Dedifferentiated amniotic fluid mesenchymal stem cell (primary cell): Measurements from ENCODE around the gene FNDC3B.

ENCODE experiments used
- DNase-seq: peaks from one replicate; pipeline ENCODE4 v3.0.0-alpha.2; 2016; ENCODE audit errors: extremely low spot score

The FNDC3B gene

DNA sequence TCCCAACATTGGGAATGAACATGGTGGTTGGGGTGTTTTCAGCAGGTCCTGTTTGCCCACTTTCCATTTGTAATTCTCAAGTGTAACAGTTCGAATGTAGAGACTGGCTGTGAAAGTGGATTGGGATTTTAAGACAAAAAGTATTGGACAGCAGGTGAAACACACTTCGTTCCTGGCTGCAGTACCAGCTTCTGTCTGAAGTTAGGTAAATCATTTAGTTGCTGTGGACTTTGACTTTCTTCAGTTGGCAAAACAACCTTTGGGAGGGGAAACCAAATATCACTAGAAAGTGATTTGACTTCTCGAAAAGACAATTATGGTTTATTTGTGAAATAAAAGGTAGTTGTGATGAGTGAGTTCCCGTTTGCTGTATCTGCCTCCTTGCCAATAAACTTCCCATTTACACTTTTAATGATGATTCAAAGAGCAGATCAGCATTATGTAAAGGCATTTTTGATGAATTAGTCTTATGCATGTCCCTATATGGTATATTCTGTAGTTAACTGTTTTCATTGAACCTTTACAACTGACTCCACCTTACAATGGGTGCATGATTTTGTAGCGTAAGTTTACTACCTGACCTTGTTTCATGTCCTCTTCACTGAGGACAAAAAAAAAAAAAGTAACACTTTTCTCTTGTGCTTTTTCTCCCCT, 34.0 kb downstream of the FNDC3B start:
- DNase-seq, result no peak

GRCh38 chr3:172074032-172074431, 34.7 kb downstream of the FNDC3B start:
- DNase-seq, result no peak

DNA sequence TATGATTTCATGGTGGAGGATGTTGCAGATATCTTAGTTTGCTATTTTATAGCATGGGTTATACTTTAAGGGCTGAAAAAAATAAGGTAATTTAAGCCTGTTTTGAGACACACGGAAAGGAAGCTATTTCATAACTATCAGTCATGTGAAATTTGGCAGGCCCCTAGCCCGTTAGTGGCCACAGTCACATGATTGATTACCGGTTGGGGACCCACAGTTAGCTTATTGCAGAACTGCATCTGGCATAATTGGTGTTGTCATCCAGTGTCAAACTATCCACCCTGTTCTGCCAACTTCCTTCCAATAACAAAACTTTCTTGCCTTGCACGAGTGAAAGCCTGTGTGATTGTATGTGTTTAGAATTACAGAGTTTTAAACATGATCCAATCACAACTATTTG, 35.2 kb downstream of the FNDC3B start:
- DNase-seq, result no peak

DNA sequence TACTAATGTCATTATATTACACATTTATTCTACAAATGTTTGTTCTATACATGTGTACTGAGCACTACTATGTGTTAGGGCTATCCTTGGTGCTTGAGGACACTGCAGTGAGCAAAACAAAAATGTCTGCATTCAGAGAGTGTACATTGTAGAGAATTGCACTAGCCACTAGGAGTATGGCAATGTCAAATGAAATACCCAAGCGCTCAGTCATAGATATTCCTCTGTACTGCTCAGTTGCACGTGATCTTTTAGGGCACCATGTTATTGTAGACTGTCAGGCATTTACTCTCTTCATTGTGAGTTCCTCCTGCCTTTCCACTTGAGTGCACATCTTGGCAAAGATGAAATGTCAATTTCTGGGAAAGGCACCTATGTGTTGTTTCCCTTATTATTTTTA, 36.8 kb downstream of the FNDC3B start:
- DNase-seq, result no peak

GRCh38 chr3:172077197-172077757, 37.9 kb downstream of the FNDC3B start:
- DNase-seq, result no peak

DNA sequence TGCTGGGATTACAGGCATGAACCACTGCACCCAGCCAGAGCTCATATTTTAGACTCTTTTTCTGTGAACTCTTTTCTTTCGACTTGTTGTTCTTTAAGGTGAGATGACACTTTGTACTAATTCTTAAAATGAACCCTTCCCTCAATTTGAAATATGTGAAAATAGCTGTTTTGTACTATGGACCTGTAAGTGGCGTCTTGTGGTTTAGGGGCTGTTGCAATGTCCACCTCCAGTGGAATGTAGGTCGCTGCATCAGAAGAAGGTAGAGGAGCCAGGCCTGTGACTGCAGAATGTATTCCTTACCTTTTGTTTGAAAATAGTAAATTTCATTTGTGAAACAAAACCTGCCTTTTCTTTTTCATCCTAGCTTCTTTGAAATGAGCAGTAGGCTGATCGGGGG, 38.9 kb downstream of the FNDC3B start:
- DNase-seq, result no peak

- no peak for DNase-seq
Observed at GRCh38 chr3:172078721-172079120, 39.3 kb downstream of the FNDC3B start.

DNA sequence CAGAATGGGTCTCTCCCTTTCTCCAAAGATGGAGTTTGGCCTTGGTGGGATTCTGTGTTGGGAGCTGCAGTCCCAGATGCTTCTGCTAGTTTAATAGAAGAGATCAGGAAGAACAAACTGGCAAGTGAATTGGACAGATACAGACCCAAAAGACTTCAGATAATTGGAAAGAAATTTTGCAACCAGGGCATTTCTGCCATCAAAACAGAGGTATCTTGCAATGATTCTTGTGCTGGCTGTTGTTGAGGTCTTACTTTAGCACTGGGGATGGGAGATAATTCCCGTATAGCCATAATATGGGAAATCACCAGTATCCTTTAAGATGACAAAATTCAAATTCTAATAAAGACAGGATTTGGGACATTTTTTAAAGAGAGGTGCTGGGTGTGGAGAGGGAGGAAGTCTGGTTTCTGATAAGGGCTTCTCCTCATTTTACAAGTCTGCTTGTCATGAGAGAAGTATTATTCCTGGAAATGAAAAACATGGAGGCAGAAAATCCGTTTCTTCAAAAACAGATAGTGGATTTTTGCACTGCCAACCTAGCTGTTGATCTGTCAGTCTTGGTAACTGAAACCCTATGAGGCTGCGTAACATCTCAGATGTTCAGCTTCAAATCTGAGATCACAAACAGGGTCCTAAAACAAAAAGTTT, 40.1 kb downstream of the FNDC3B start:
- DNase-seq, result no peak

- DNase-seq, result no peak
Observed at GRCh38 chr3:172080503-172080902, 41.1 kb downstream of the FNDC3B start.

GRCh38 chr3:172082269-172082668, 42.9 kb downstream of the FNDC3B start:
- peak; percentile 98 for DNase-seq

DNA sequence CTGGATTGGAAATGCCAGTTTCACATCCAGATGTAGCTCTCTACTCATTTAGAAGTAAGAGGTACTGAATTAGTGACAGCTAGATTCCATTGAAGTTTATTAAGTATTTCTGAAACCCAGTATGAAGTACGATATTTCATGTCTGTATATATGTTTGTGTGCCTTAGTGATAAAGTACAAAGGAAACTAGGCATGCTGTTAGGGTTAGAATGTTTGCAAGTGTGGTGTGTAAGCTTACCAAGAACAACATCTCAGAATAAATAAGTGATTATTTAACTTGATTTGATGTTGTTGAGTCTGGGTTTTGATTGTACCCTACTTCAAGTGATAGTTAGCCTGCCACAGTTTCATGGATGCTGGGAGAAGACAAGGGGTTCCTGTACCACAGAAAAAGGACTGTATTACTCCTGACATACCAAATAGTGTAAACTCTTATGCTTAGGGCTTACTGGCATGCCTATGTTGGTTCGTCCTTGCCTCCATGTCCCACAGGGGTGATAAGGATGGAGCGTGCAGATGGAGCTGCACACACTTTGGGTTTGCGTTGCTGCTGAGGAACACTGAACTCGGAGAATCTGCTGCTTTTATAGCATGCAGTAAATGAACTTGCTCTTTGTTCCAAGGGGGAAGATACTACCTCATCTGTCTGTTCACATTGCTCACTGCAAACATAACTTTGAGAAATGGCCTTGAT, 43.6 kb downstream of the FNDC3B start:
- DNase-seq, result no peak

GRCh38 chr3:172083995-172084409, 44.6 kb downstream of the FNDC3B start:
- DNase-seq, result no peak

DNA sequence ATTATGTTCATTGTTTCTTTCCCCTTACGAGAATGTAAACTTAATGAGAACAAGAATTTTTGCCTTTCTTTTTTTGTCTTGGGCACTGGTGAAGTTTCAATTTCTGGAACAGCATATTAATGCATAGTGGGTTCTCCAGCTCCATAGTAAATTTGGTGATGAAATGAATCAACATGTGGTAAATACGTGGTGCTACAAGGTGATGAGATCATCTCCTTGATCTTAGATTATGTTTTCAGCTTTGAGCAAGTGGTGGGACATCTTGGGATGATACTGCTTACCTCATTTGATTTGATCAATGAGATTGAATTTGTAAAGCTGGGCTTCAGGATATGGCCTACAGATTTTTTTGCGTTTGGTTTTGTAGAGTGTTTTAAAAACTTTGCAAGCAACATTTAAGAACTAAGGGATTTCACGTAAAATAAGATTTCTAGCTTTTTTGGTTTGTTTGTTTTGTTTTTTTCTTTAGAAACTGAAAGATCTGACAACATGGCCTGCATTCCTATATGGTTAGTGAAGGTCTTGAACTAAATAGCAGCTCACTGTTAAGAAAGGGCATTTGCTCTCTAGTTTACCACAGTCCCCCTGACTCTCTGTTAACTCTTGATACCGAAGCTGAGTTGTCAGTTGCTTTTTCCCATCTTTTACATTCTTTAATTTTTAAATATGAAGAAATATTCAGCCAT, 45.6 kb downstream of the FNDC3B start:
- DNase-seq, result peak; percentile 41

DNA sequence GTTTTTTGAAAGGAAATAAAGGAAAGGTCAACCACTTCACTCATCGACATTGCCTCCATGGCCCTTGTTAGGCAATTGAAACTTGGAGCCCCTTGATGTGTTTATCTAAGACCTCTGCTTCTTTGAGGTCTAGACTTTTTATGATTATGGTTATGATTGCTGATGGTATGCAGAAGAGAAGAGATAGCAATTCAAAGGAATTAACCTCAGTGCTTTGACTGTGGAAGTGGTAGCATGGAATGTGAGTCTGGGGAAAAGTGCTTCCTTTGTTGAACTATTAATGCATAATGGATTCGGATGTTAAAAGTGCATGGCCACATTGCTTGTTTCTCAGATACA, 46.1 kb downstream of the FNDC3B start:
- no peak for DNase-seq

GRCh38 chr3:172086071-172086470, 46.7 kb downstream of the FNDC3B start:
- DNase-seq, result no peak

DNA sequence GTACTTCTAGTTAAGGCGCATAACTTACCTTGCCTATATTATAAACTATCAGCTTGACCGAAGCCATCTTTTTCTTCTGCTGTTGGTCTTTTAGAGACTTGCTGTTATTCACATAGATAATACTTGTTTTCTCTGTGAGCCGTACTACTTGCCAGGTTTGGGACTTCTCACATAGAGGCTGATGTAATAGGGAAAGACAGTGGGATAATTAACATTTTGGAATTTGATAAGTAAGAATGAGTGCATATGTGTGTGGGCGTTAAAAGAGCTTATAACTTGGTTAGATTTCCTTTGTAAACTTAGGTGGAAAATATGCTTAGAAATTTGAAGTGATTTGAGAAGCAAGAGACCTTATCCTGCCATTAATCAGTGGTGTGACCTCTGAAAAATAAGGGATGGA, 47.8 kb downstream of the FNDC3B start:
- no peak for DNase-seq

DNA sequence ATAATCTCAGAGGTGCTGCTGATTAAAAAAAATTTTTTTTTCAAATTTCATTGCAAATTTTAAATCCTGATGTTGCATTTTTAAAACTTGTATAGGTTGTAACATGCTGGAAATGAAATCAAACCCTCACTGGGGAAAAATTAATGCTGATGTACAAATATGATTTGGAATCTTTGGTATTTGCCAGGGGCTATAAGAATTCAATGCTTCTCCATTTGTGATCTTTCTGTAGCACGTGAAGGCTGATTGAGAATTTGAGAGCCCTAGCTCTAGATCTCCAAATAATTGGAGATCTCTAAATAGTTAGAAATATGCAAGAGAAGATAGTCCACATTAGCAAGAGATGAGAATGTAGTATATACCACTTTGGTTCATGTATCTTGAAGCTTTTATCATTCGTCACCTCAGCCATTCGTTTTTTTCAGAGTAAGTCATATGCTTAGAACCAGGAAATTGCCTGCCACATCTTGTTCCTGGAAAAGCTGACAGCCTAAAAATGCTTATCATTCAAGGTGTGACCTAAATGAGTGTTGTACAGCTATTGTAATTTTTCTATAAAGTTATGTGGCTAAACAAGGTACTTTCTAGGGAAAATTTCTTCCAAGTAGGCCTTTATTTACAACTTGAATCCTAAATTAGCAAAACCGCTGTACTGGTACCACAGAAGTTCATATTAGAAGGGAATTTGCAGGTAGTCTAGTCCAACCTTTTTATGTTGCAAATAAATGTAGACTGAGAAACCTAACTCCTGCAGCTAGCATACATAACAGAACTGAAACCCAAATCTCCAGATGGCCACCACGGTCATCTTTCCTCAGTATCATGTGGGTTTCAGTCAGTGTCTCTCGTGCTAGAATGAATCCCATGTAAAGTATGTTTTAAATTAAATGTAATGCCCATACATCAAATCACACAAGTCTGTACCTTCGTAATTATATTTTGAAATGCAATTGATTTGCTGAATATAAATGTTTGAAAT, 48.5 kb downstream of the FNDC3B start:
- DNase-seq, result no peak

DNA sequence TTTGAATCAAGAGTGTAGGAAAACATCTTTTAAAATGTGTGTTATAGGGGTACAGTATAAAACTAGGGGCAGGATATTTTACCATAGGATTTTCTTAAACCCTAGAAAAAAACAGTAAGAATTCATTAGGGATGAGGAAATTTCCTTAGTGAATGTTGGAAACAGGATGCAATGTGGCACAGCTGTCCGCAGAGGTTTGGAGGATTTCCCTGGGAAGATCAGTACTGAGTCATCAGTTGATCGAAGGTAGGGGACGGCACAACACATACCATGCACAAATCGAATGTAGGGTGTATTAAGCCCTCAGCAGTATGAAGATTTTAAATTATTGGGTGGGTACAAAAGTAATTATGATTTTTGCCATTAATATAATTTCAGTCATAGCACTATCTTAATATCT, 49.9 kb downstream of the FNDC3B start:
- DNase-seq, result no peak

GRCh38 chr3:172090035-172090434, 50.7 kb downstream of the FNDC3B start:
- DNase-seq, result no peak

DNA sequence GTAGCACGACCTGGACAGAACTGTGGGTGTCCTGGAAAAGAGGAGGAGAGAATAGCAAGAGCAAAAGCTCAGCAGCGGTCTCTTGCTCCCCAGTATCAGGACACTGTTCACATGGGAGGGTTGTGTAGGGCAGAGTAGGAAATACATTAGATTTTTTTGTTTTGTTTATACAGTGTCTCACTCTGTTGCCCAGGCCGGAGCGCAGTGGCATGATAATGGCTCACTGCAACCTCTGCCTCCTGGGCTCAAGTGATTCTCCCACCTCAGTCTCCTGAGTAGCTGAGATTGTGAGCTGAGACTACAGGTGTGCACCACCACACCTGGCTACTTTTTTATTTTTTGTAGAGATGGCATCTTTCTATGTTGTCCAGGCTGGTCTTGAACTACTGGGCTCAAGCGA, 53.3 kb downstream of the FNDC3B start:
- no peak for DNase-seq
